ENCODE results near the gene HLF.

The HLF gene

GRCh38 chr17:55299162-55299838 lies 34.5 kb downstream of the HLF start:
- H3K79me1 ChIP-seq (ENCODE audit: low read length) = no peaks in the 10 kb centered on the region
- WGBS (ENCODE audit: extremely low coverage, insufficient coverage, insufficient read length) = no CpG with 5 or more reads among the region's 10 CpGs

GRCh38 chr17:55299890-55300289 lies 35.1 kb downstream of the HLF start:
- Histone ChIP-seq H3K36me3 (ENCODE audit: control insufficient read depth in 1 of 2, insufficient read depth in 2 of 2, low read length in 2 of 2) (no peaks in the 10 kb centered on the region), H3K27ac (ENCODE audit: low read depth, low read length) (no peak overlapping the region), H3K27me3 (ENCODE audit: insufficient read depth, low read length) (no peaks in the 10 kb centered on the region), H3K4ac (ENCODE audit: low read depth, low read length) (no peak overlapping the region), H4K91ac (ENCODE audit: low read depth, low read length) (no peak overlapping the region), H2BK5ac (ENCODE audit: low read depth, low read length, poor library complexity) (no peak overlapping the region), H3K23ac (ENCODE audit: low read length) (no peak overlapping the region), H2BK12ac (ENCODE audit: low read length) (no peak overlapping the region), H3K18ac (ENCODE audit: low read length) (no peak overlapping the region), H3K79me2 (ENCODE audit: control insufficient read depth, insufficient read depth, low read length, poor library complexity) (no peaks in the 10 kb centered on the region), H2AFZ (ENCODE audit: insufficient read depth, low read length, poor library complexity) (no peak overlapping the region), H3K9ac (ENCODE audit: low read length) (no peak overlapping the region), H4K8ac (ENCODE audit: low read depth, low read length) (no peak overlapping the region), H3K79me1 (ENCODE audit: low read length) (no peaks in the 10 kb centered on the region), H3K4me1 (ENCODE audit: control insufficient read depth in 1 of 2, insufficient read depth in 2 of 2, low read length in 2 of 2) (no peaks in the 10 kb centered on the region), H3K14ac (ENCODE audit: low read length) (no peak overlapping the region), H3K4me3 (ENCODE audit: low read depth, low read length) (no peak overlapping the region), H2AK5ac (ENCODE audit: low read length) (no peak overlapping the region), H3K4me2 (ENCODE audit: low read length) (no peak overlapping the region), H2BK120ac (ENCODE audit: insufficient read depth, low read length, poor library complexity) (no peak overlapping the region), H4K12ac (ENCODE audit: low read depth, low read length) (no peak overlapping the region), H3K9me3 (ENCODE audit: insufficient read depth, low read depth, low read length) (no peaks in the 10 kb centered on the region)
- DNase-seq = peak in 1 of 2 donors; percentile 41
- WGBS (ENCODE audit: extremely low coverage, insufficient coverage, insufficient read length) = no CpG with 5 or more reads among the region's 4 CpGs

More at GRCh38 chr17:55299162-55299838, 34.5 kb downstream of the HLF start:
- DNase-seq = no peak
- no peaks in the 10 kb centered on the region for H3K79me2 ChIP-seq (ENCODE audit: control insufficient read depth, insufficient read depth, low read length, poor library complexity)
- H2BK12ac ChIP-seq (ENCODE audit: low read length) = no peak overlapping the region
- no peak overlapping the region for H4K91ac ChIP-seq (ENCODE audit: low read depth, low read length)
- H4K8ac ChIP-seq (ENCODE audit: low read depth, low read length) = no peak overlapping the region
- H3K27ac ChIP-seq (ENCODE audit: low read depth, low read length) = no peak overlapping the region
- no peak overlapping the region for H3K4me2 ChIP-seq (ENCODE audit: low read length)
- no peak overlapping the region for H4K12ac ChIP-seq (ENCODE audit: low read depth, low read length)
- H2AFZ ChIP-seq (ENCODE audit: insufficient read depth, low read length, poor library complexity) = no peak overlapping the region
- H2BK120ac ChIP-seq (ENCODE audit: insufficient read depth, low read length, poor library complexity) = no peak overlapping the region
- no peak overlapping the region for H3K23ac ChIP-seq (ENCODE audit: low read length)
- H3K18ac ChIP-seq (ENCODE audit: low read length) = no peak overlapping the region
- no peak overlapping the region for H3K9ac ChIP-seq (ENCODE audit: low read length)
- H3K4ac ChIP-seq (ENCODE audit: low read depth, low read length) = no peak overlapping the region
- H3K27me3 ChIP-seq (ENCODE audit: insufficient read depth, low read length) = no peaks in the 10 kb centered on the region
- H3K9me3 ChIP-seq (ENCODE audit: insufficient read depth, low read depth, low read length) = no peaks in the 10 kb centered on the region
- H2AK5ac ChIP-seq (ENCODE audit: low read length) = no peak overlapping the region
- no peaks in the 10 kb centered on the region for H3K4me1 ChIP-seq (ENCODE audit: control insufficient read depth in 1 of 2, insufficient read depth in 2 of 2, low read length in 2 of 2)
- no peak overlapping the region for H3K14ac ChIP-seq (ENCODE audit: low read length)
- H2BK5ac ChIP-seq (ENCODE audit: low read depth, low read length, poor library complexity) = no peak overlapping the region
- no peaks in the 10 kb centered on the region for H3K36me3 ChIP-seq (ENCODE audit: control insufficient read depth in 1 of 2, insufficient read depth in 2 of 2, low read length in 2 of 2)
- H3K4me3 ChIP-seq (ENCODE audit: low read depth, low read length) = no peak overlapping the region

GRCh38 chr17:55300479-55301290 lies 35.9 kb downstream of the HLF start:
- DNase-seq = no peak
- no peak overlapping the region for H4K91ac ChIP-seq (ENCODE audit: low read depth, low read length)
- no peak overlapping the region for H3K9ac ChIP-seq (ENCODE audit: low read length)
- H3K9me3 ChIP-seq (ENCODE audit: insufficient read depth, low read depth, low read length) = no peaks in the 10 kb centered on the region
- no peak overlapping the region for H2AFZ ChIP-seq (ENCODE audit: insufficient read depth, low read length, poor library complexity)
- H4K8ac ChIP-seq (ENCODE audit: low read depth, low read length) = no peak overlapping the region
- no peaks in the 10 kb centered on the region for H3K36me3 ChIP-seq (ENCODE audit: control insufficient read depth in 1 of 2, insufficient read depth in 2 of 2, low read length in 2 of 2)
- no peak overlapping the region for H2BK12ac ChIP-seq (ENCODE audit: low read length)
- H2BK5ac ChIP-seq (ENCODE audit: low read depth, low read length, poor library complexity) = no peak overlapping the region
- H2AK5ac ChIP-seq (ENCODE audit: low read length) = no peak overlapping the region
- no peak overlapping the region for H3K4me3 ChIP-seq (ENCODE audit: low read depth, low read length)
- H3K23ac ChIP-seq (ENCODE audit: low read length) = no peak overlapping the region
- no peaks in the 10 kb centered on the region for H3K79me1 ChIP-seq (ENCODE audit: low read length)
- no peak overlapping the region for H3K4me2 ChIP-seq (ENCODE audit: low read length)
- H3K79me2 ChIP-seq (ENCODE audit: control insufficient read depth, insufficient read depth, low read length, poor library complexity) = no peaks in the 10 kb centered on the region
- no peak overlapping the region for H3K27ac ChIP-seq (ENCODE audit: low read depth, low read length)
- H3K18ac ChIP-seq (ENCODE audit: low read length) = no peak overlapping the region
- no peak overlapping the region for H4K12ac ChIP-seq (ENCODE audit: low read depth, low read length)
- no peaks in the 10 kb centered on the region for H3K27me3 ChIP-seq (ENCODE audit: insufficient read depth, low read length)
- H3K14ac ChIP-seq (ENCODE audit: low read length) = no peak overlapping the region
- WGBS (ENCODE audit: extremely low coverage, insufficient coverage, insufficient read length) = no CpG with 5 or more reads among the region's 6 CpGs
- no peak overlapping the region for H3K4ac ChIP-seq (ENCODE audit: low read depth, low read length)
- H2BK120ac ChIP-seq (ENCODE audit: insufficient read depth, low read length, poor library complexity) = no peak overlapping the region
- no peaks in the 10 kb centered on the region for H3K4me1 ChIP-seq (ENCODE audit: control insufficient read depth in 1 of 2, insufficient read depth in 2 of 2, low read length in 2 of 2)

- Histone ChIP-seq H3K9me3 (ENCODE audit: insufficient read depth, low read depth, low read length) (no peaks in the 10 kb centered on the region), H2AK5ac (ENCODE audit: low read length) (no peak overlapping the region), H3K9ac (ENCODE audit: low read length) (no peak overlapping the region), H3K79me1 (ENCODE audit: low read length) (no peaks in the 10 kb centered on the region), H3K36me3 (ENCODE audit: control insufficient read depth in 1 of 2, insufficient read depth in 2 of 2, low read length in 2 of 2) (no peaks in the 10 kb centered on the region), H3K14ac (ENCODE audit: low read length) (no peak overlapping the region), H4K91ac (ENCODE audit: low read depth, low read length) (no peak overlapping the region), H4K12ac (ENCODE audit: low read depth, low read length) (no peak overlapping the region), H3K23ac (ENCODE audit: low read length) (no peak overlapping the region), H3K79me2 (ENCODE audit: control insufficient read depth, insufficient read depth, low read length, poor library complexity) (no peaks in the 10 kb centered on the region), H3K4me2 (ENCODE audit: low read length) (no peak overlapping the region), H2BK12ac (ENCODE audit: low read length) (no peak overlapping the region), H4K8ac (ENCODE audit: low read depth, low read length) (no peak overlapping the region), H3K18ac (ENCODE audit: low read length) (no peak overlapping the region), H3K4ac (ENCODE audit: low read depth, low read length) (no peak overlapping the region), H2BK5ac (ENCODE audit: low read depth, low read length, poor library complexity) (no peak overlapping the region), H3K27me3 (ENCODE audit: insufficient read depth, low read length) (no peaks in the 10 kb centered on the region), H2BK120ac (ENCODE audit: insufficient read depth, low read length, poor library complexity) (no peak overlapping the region), H2AFZ (ENCODE audit: insufficient read depth, low read length, poor library complexity) (no peak overlapping the region), H3K4me1 (ENCODE audit: control insufficient read depth in 1 of 2, insufficient read depth in 2 of 2, low read length in 2 of 2) (no peaks in the 10 kb centered on the region), H3K27ac (ENCODE audit: low read depth, low read length) (no peak overlapping the region), H3K4me3 (ENCODE audit: low read depth, low read length) (no peak overlapping the region)
- DNase-seq = no peak
- WGBS (ENCODE audit: extremely low coverage, insufficient coverage, insufficient read length) = no CpG with 5 or more reads among the region's 6 CpGs
These were observed 37.0 kb downstream of the HLF start for GRCh38 chr17:55301521-55302406.

Data from trophoblast cell (in vitro differentiated cells and primary cell).